Loucy (cell line): Measurements from ENCODE around the gene ASZ1.

Experiments
- H2AFZ ChIP-seq: fragments of 200-600 bp; sonication (generic); 2 replicates; pipeline ENCODE4 v1.6.0; 2016; ENCODE audit warnings: antibody characterized with exemption, mild to moderate bottlenecking, low read length, moderate library complexity
- H3F3A ChIP-seq: fragments of 200-600 bp; 2 replicates; pipeline ENCODE4 v1.6.0; 2016; ENCODE audit warnings: antibody characterized with exemption, low read depth, mild to moderate bottlenecking
- H3K27me3 ChIP-seq: fragments of 200-600 bp; sonication (generic); 2 replicates; pipeline ENCODE4 v1.6.1; 2014; ENCODE audit warnings: low read length, mild to moderate bottlenecking; ENCODE audit not compliant: insufficient read depth, poor library complexity, severe bottlenecking
- H3K36me3 ChIP-seq: fragments of 200-600 bp; sonication (generic); 2 replicates; pipeline ENCODE4 v1.6.1; 2016; ENCODE audit warnings: low read length; ENCODE audit not compliant: insufficient read depth
- H3K4me1 ChIP-seq: fragments of 200-600 bp; sonication (generic); 2 replicates; pipeline ENCODE4 v1.5.1; 2014; ENCODE audit warnings: low read length, mild to moderate bottlenecking; ENCODE audit not compliant: insufficient read depth, poor library complexity, severe bottlenecking
- H3K4me2 ChIP-seq: fragments of 200-600 bp; sonication (generic); 2 replicates; pipeline ENCODE4 v1.6.0; 2014; ENCODE audit warnings: antibody characterized with exemption, low read length, low read depth, mild to moderate bottlenecking; ENCODE audit not compliant: poor library complexity, severe bottlenecking
- H3K4me3 ChIP-seq: fragments of 200-600 bp; sonication (generic); 2 replicates; pipeline ENCODE4 v1.5.1; 2014; ENCODE audit warnings: low read length, mild to moderate bottlenecking, mixed read lengths; ENCODE audit not compliant: poor library complexity, severe bottlenecking
- H3K79me2 ChIP-seq: fragments of 200-600 bp; sonication (generic); 2 replicates; pipeline ENCODE4 v1.6.1; 2014; ENCODE audit warnings: low read length; ENCODE audit not compliant: insufficient read depth
- H3K9ac ChIP-seq: fragments of 200-600 bp; sonication (generic); 2 replicates; pipeline ENCODE4 v1.6.0; 2014; ENCODE audit warnings: mild to moderate bottlenecking, low read depth, low read length, moderate library complexity; ENCODE audit not compliant: poor library complexity, severe bottlenecking
- H3K9me2 ChIP-seq: fragments of 200-600 bp; sonication (generic); replicated peaks from 2 replicates; pipeline ENCODE4 v1.6.1; 2016; ENCODE audit warnings: low read depth, low read length, mixed read lengths
- H3K9me3 ChIP-seq: fragments of 200-600 bp; sonication (generic); 2 replicates; pipeline ENCODE4 v1.6.1; 2014; ENCODE audit warnings: mild to moderate bottlenecking, antibody characterized with exemption, low read length, low read depth; ENCODE audit not compliant: insufficient read depth
- H4K20me1 ChIP-seq: fragments of 200-600 bp; sonication (generic); 2 replicates; pipeline ENCODE4 v1.6.0; 2014; ENCODE audit warnings: antibody characterized with exemption, low read length, mild to moderate bottlenecking; ENCODE audit not compliant: insufficient read depth, poor library complexity, severe bottlenecking
- EZH2phosphoT487 ChIP-seq: fragments of 200-600 bp; IDR thresholded peaks from 2 replicates; pipeline ENCODE4 v1.6.1; 2018; ENCODE audit warnings: antibody characterized with exemption, mild to moderate bottlenecking, moderate library complexity, borderline replicate concordance
- TF ChIP-seq, protein P1 (sequence below): fragments of 200-600 bp; sonication (generic); conservative IDR thresholded peaks from 2 replicates; pipeline ENCODE4 v1.5.1; 2014; ENCODE audit warnings: mild to moderate bottlenecking, antibody characterized with exemption, low read length

ASZ1 gene

DNA sequence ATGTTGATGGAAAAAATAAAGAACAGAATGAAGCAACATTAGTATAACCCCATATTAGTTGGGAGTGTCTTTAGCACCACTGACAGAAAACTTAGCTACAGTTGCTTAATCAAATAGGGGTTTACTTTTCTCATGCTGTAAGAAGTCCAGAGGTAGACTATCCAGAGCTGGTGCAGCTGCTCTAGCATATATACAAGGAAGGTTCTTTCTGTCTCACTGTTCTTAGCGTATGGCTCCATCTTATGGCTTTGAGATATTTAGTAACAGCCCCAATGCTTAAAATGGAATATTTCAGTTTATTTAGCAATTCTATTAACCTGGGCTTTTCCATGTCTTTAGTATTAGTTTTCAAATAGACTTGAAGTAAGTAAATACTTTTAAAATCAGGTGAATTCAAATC, 89.3 kb downstream of the ASZ1 start:
- no peaks in the 10 kb centered on the region for H3K9me3 ChIP-seq
- no peaks in the 10 kb centered on the region for H3K4me1 ChIP-seq
- no peaks in the 10 kb centered on the region for H4K20me1 ChIP-seq
- H2AFZ ChIP-seq = no peak overlapping the region
- no peak overlapping the region for H3K4me2 ChIP-seq
- TF ChIP-seq, protein P1, sequence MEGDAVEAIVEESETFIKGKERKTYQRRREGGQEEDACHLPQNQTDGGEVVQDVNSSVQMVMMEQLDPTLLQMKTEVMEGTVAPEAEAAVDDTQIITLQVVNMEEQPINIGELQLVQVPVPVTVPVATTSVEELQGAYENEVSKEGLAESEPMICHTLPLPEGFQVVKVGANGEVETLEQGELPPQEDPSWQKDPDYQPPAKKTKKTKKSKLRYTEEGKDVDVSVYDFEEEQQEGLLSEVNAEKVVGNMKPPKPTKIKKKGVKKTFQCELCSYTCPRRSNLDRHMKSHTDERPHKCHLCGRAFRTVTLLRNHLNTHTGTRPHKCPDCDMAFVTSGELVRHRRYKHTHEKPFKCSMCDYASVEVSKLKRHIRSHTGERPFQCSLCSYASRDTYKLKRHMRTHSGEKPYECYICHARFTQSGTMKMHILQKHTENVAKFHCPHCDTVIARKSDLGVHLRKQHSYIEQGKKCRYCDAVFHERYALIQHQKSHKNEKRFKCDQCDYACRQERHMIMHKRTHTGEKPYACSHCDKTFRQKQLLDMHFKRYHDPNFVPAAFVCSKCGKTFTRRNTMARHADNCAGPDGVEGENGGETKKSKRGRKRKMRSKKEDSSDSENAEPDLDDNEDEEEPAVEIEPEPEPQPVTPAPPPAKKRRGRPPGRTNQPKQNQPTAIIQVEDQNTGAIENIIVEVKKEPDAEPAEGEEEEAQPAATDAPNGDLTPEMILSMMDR = no peak
- TF ChIP-seq EZH2phosphoT487 = no peak
- H3K9me2 ChIP-seq = no peaks in the 10 kb centered on the region
- no peaks in the 10 kb centered on the region for H3K27me3 ChIP-seq
- H3K4me3 ChIP-seq = no peak overlapping the region
- H3K79me2 ChIP-seq = no peaks in the 10 kb centered on the region
- no peaks in the 10 kb centered on the region for H3K36me3 ChIP-seq
- H3K9ac ChIP-seq = no peak overlapping the region
- no peaks in the 10 kb centered on the region for H3F3A ChIP-seq

DNA sequence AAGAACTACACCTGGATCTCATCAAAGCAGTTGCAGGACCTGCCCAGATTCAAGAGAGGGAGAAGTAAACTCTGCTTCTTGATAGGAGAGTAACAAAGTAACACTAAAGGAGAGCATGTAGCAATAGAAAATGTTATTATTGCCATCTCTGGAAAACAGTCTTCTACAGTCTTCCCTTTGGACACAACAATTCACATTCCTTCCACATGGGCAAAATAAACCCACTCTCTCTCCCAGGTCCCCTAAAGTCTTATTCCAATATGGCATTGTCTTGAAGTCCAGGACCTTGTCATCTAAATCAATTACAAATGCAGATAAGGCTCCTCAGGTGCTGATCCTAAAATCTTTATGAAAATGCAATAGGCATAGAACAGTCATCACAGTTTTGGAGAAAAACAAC, 94.1 kb downstream of the ASZ1 start:
- H2AFZ ChIP-seq = no peak overlapping the region
- TF ChIP-seq, protein P1 = no peak
- no peak for TF ChIP-seq EZH2phosphoT487
- H3K4me2 ChIP-seq = no peak overlapping the region
- H3K9me3 ChIP-seq = no peaks in the 10 kb centered on the region
- H3K9ac ChIP-seq = no peak overlapping the region
- no peaks in the 10 kb centered on the region for H3K36me3 ChIP-seq
- H3K4me3 ChIP-seq = no peak overlapping the region
- no peaks in the 10 kb centered on the region for H3K9me2 ChIP-seq
- H4K20me1 ChIP-seq = no peaks in the 10 kb centered on the region
- no peaks in the 10 kb centered on the region for H3F3A ChIP-seq
- no peaks in the 10 kb centered on the region for H3K4me1 ChIP-seq
- no peaks in the 10 kb centered on the region for H3K79me2 ChIP-seq
- H3K27me3 ChIP-seq = no peaks in the 10 kb centered on the region

DNA sequence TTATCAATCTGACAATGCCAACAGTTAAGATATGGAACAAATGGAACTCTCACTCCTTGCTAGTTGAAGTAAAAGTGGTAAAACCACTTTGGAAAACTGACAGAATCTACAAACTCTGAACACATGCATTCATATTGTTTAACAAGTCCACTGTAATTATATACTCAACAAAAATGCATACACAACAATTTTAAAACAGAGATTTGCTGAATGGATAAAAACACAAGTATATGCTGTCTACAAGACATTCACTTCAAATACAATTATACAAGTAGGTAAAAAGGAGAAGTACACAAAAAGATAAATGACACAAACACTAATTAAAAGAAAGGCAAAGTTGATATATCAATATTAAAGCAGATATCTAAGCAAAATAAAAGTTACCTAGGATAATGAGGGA, 95.3 kb downstream of the ASZ1 start:
- Histone ChIP-seq H4K20me1 (no peaks in the 10 kb centered on the region), H2AFZ (no peak overlapping the region)

More for the DNA sequence above, 95.3 kb downstream of the ASZ1 start:
- H3K36me3 ChIP-seq = no peaks in the 10 kb centered on the region
- TF ChIP-seq, protein P1 = no peak
- no peak for TF ChIP-seq EZH2phosphoT487
- H3F3A ChIP-seq = no peaks in the 10 kb centered on the region
- H3K27me3 ChIP-seq = no peaks in the 10 kb centered on the region
- H3K79me2 ChIP-seq = no peaks in the 10 kb centered on the region
- H3K4me1 ChIP-seq = no peaks in the 10 kb centered on the region
- H3K4me2 ChIP-seq = no peak overlapping the region
- H3K9me2 ChIP-seq = no peaks in the 10 kb centered on the region
- no peak overlapping the region for H3K4me3 ChIP-seq
- no peak overlapping the region for H3K9ac ChIP-seq
- no peaks in the 10 kb centered on the region for H3K9me3 ChIP-seq
